GM21528 (cell line): ENCODE data around the gene CCDC8.
"Not testable (repeated sequence)": the region's sequence is repeated elsewhere in the genome, so short reads cannot be mapped to it uniquely, and the experiment has no call there.

Experiments used
- ATAC-seq: cut with Tn5 transposase; IDR thresholded peaks from one replicate; pipeline ENCODE4 v1.9.1; 2021; ENCODE audit warnings: mild to moderate bottlenecking, moderate library complexity; ENCODE audit not compliant: unreplicated experiment, low FRiP score

The CCDC8 gene, protein sequence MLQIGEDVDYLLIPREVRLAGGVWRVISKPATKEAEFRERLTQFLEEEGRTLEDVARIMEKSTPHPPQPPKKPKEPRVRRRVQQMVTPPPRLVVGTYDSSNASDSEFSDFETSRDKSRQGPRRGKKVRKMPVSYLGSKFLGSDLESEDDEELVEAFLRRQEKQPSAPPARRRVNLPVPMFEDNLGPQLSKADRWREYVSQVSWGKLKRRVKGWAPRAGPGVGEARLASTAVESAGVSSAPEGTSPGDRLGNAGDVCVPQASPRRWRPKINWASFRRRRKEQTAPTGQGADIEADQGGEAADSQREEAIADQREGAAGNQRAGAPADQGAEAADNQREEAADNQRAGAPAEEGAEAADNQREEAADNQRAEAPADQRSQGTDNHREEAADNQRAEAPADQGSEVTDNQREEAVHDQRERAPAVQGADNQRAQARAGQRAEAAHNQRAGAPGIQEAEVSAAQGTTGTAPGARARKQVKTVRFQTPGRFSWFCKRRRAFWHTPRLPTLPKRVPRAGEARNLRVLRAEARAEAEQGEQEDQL

DNA sequence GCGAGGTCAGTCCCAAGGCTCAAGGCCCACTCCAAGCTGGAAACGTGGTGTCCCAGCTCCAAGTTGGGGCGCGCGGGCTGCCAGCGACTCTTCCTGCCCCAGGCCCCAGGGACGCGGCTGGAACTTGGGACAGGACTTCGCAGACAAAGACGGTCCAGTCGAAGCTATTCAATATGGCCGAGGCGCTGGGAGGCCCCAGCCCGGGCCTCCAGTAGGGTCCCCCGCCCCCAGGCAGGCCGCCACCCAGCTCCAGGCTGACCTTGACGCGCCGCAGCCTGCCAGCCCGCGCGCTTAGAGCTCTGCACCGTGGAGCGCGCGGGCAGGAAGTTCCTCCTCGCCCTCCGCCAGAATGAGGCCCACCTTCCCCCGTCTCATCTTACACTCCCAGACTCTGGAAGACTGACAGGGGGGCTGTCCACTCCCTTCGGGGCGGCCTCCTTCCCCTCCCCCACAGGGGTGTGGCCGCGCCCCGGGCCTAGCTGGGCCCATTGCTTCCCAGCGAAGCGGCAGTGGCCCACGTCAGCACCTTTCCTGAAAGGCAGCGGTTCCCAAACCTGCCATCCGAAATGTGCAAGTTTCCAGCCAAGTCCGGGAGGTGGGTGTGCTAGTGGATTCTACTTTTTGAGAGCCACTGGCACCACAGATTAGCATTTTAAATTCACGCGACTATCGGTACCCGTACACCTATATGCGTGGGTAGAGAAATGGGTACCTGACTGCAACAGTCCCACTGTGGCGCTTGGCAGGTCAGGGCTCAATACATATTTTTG, at the start of gene CCDC8:
Gene CCDC8 (minus strand): TSS at position 303 of the 770 bp plus-strand sequence. CDS start 754 bp downstream, outside the sequence.
- no peak for ATAC-seq

DNA sequence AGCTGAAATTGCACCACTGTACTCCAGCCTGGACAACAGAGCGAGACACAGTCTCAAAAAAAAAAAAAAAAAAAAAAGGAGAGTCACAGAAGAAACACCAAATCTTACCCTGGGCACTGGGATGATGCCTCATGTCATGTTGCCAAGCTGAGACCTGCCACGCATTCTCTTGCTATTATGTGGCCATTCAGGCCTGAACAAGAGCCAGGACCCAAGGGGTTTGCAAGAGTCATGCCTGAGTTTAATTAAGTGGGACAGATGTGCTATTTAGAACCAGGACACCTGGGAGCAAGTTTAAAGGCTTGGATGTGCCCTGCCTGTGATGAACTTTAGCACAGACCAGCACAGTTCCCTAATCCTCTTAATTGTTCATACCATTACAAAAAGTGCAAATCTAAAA, 48.2 kb upstream of the CCDC8 start:
- ATAC-seq, result no peak

DNA sequence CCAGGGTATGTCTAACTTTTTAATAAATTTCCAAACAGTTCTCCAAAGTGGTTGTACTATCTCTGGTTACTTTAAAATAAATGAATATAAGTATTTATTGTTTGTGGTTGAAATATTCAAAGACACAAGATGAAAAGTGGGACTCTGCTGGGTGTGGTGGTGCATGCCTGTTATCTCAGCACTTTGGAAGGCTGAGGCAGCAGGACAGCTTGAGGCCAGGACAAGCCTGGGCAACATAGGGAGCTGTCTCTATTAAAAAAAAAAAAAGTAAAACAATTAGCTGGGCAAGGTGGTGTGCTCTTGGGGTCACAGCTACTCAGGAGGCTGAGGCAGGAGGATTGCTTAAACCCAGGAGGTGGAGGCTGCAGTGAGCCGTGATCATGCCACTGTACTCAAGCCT, 47.6 kb upstream of the CCDC8 start:
- ATAC-seq, result no peak

DNA sequence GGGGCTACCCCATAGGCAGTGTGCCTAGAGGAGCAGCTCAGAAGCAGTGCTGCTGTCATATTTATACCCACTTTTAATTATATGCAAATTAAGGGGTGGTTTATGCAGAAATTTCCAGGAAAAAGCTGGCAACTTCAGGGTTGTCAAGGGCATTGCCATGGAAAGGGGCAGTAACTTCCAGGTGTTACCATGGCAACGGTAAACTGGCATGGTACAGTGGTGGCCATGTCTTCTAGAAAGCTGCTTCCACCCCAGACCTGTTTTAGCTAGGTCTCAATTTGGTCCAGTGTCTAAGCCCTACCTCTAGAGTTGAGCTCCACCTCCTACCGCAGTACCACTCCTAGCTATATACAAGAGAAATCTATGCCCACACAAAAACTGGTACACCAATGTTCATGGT, 46.7 kb upstream of the CCDC8 start:
- ATAC-seq, result no peak

DNA sequence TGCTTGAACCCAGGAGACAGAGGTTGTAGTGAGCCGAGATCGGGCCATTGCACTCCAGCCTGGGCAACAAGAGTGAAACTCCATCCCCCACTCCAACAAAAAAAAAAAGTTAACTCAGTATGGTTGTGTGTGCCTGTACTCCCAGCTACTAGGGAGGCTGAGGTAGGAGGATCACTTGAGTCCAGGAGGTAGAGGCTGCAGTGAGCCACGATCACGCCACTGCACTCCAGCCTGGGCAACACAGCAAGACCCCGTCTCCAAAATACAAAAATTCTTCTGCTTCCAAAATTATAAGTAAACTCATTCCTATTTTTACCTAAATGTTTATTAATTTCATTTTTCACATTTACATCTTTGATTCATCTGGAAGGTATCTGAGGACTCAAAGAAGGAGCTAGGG, 43.6 kb upstream of the CCDC8 start:
- ATAC-seq, result no peak

DNA sequence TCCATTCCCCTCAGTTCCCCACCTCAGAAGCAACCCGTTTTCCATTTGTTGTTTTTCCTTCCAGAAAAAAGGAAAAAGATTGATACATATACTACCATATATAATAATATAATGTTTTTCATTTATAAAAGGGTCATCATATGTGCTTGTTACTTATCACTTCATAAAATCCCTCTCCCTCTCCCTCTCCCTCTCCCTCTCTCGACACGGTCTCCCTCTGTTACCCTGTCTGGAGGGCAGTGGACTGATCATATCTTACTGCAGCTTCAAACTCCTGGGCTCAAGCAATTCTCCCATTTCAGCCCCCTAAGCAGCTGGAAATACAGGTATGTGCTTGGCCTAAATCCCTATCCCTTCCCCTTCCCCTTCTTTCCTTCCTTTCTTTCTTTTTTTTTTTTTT, 40.9 kb upstream of the CCDC8 start:
- no peak for ATAC-seq

DNA sequence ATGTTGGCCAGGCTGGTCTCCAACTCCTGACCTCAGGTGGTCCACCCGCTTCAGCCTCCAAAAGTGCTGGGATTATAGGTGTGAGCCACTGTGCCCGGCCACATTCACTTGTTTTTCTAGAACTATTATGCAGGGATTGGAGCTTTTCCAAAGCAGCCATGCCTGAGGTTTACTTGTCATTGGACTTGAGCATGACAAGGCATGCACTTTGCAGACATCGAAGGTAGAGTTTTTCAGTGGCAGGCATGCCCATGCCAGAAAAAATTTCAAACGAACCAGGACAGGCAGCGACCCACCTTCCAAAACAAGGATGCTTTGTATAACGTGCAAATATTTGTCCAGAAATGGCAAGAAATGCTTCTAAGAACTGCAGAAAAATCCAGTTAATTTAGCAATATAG, 40.3 kb upstream of the CCDC8 start:
- ATAC-seq, result no peak

DNA sequence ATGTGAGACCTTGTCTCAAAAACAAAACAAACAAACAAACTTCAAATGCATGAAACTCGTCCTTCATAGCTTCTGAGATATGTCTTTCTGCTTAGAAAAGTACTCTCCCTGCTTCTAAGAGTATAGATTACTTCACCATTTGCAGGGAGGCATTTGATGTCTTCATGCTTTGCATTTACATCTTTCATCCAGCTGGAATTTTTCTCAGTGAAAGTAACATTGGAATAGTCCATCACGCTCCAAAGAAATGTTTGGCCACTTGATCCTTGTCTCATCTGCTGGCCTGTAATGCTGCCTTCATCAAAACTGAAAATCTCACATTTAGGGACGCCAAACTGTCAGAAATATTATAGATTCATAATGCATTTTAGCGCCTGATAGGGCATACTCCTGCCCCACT, 38.8 kb upstream of the CCDC8 start:
- no peak for ATAC-seq

DNA sequence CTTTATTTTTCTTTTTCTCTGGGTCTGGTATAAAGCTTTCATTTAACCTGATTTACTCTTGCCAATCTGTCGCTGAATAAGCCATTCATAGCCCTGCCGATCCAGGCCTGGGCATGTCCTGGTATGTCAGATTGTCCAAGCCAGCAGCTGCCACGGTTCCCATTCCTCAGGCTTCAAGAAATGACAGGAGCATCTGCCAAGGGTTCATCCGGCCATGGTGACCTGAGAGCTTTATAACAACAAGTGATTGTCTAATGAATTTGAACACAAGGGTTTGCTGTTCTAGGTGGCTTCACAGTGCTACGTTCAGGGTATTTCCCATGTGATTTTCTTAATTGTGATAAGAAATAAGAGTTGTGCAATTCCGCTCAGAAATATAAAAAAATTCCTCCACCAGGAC, 38.0 kb upstream of the CCDC8 start:
- ATAC-seq, result no peak

DNA sequence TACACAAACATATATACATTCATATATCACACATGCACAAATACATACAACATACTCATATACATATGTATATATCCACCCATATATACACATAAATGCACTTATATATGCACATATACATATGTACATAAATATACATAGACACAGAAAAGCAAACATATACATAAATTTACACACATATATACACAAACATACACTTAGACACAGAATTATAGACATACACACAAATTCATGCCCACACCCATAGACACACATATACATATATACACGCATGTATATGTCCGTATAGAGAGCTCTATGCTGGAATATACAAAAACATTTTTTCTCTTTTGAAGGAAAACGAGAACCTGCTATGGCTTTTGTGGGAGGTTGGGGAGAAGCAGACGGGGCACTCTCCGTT, 37.4 kb upstream of the CCDC8 start:
- no peak for ATAC-seq

DNA sequence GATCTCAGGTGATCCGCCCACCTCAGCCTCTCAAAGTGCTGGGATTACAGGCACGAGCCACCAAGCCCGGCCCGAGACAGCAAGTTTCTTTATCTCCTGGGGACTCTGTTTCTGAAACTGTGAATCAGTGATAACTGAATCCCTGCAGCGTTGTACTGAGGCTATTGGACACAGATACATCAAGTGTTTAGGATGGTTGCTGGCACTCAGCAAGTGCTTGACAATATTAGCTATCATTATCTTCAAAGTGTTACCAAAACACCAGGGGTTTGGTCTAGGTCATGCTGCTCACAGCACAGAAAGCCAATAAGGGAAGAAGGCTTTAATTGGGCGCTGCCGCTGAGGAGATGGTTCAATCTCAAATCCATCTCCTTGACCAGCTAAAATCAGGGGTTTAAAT, 35.9 kb upstream of the CCDC8 start:
- ATAC-seq, result no peak

DNA sequence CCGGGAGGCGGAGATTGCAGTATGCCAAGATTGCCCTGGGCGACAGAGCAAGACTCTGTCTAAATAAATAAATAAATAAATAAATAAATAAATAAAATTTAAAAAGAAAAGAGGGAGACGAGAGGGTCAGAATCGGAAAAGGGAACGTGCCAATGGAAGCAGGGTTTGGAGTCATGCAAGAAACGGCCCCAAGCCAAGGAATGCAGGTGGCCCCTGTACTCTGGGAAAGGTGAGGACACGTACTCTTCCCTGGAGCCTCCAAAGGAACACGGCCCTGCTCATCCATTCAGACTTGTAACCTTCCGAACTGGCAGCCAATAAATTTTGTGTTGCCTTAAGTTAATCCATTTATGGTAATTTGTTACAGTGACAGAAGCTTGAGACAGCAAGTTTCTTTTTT, 35.2 kb upstream of the CCDC8 start:
- no peak for ATAC-seq

DNA sequence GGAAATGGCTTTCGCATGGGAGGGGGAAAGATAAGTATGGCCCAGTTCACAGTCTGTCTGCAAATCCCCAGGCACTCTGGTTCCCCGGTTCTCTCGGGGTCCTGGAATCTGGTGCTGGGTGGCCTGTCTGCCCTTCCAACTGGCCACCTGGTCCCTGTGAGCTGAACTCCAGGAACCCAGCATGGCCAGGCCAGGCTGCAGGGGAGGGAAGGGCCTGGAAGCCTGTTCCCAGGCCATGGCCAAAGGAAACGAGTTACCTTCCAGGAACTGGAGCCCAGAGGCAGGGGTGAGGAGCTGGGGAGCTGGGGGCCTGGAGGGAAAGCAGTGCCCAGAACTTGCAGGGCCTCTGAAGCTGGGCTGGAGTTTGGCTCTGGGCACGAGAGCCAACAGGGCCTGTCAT, 34.5 kb upstream of the CCDC8 start:
- no peak for ATAC-seq

DNA sequence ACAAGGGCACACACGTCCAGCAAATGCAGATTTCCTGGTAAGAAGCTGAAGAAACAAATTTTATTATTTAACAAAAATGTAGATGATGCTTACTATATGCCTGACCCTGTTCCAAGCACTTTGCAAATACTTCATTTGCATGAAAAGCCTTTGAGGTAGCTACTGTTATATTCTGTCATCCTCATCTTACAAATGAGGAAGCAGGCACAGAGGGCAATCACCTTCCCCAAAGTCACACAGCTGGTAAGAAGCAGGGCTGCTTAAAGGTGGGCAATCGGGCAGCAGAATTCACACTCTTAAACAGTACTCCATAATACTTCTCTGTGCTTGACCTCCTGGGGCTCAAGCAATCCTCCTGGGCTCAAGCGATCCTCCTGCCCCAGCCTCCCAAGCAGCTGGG, 33.6 kb upstream of the CCDC8 start:
- no peak for ATAC-seq

DNA sequence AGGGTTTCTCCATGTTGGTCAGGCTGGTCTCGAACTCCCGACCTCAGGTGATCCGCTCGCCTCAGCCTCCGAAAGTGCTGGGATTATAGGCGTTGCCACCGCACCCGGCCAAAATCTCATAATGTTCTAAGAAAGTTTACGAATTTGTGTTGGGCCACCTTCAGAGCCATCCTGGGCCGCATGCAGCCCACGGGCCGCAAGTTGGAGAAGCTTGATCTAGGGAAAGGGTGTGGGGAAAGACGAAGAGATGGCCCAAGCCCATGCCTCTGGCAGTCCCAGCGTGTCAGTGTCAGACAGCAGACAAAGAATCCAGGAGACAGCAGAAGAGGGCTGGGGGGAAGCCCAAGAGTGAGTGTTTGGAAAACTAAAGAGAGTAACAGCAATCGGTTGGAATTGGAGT, 32.7 kb upstream of the CCDC8 start:
- no peak for ATAC-seq

DNA sequence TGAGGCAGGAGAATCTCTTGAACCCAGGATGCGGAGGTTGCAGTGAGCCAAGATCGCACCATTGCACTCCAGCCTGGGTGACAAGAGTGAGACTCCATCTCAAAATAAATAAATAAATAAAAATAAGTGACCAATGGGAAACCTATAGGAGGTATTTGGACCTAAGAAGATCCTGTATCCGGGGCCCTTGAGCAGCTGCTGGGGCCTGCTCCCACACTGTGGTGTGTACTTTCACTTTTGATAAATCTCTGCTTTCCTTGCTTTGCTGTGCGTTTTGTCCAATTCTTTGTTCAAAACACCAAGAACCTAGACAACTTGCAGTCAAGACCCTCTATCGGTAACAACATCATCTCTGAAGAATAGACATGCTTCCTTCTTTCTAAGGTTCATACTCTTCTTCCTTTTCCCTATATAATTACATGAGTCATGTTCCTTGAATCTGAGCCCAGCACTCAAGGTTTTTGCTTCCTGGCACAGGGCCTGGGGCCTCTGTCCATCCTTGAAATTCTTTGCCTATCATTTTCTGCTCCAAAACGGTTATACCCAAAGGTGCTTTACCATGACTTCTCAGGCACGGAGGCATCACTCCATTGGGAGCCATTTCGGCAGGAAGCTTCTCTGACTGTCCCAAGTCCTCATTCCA, 29.6 kb upstream of the CCDC8 start:
- ATAC-seq, result no peak

DNA sequence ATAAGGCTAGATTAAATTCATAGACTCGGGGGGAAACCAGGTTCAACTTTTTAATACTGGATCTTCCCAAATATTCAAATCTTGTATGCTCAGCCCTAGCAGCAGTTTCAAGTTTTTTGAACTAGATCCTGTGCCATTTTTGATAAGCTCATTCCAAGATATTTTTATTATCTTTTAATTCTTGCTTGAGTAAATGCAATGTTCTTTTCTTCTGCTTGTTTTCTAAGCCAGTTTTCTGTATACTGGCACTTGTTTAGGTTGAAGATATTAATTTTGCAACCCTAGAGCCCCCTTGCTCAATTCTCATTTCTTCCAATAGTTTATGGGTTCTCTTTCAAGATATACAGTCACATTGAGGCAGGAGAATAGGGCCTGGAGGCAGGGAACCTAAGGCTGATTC, 28.5 kb upstream of the CCDC8 start:
- ATAC-seq, result no peak

DNA sequence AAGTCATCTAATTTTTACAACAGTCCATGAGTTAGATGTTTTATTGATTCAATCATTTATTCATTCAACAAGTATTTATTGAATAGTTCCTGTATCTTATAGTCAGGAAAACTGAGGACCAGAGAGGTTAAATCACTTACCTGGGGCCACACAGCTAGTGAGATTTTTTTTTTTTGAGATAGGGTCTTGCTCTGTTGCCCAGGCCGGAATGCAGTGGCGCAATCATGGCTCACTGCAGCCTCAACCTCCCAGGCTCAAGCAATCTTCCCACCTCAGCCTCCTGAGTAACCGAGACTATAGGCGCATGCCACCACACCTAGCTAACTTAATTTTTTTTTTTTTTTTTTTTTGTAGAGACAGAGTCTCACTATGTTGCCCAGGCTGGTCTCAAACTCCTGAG, 22.3 kb upstream of the CCDC8 start:
- not testable (repeated sequence) for ATAC-seq

DNA sequence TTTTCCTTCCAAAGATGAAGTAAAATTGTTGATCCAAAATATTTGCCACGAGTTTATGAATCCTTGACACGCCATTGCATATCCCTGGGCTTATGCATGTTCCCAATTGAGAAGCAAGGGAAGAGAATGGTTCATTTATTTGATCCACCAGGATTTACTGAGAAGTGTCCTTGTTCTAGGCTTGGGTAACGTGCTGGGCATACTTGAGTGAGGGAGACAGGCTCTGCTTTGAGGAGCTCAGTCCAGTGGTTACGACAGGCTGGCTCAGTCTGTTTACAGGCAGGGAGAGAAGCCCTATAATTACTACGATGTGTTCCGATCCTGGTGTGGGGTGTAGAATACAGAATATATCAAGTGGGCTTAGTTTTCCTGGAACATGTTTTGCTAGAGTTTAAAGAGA, 21.6 kb upstream of the CCDC8 start:
- no peak for ATAC-seq

DNA sequence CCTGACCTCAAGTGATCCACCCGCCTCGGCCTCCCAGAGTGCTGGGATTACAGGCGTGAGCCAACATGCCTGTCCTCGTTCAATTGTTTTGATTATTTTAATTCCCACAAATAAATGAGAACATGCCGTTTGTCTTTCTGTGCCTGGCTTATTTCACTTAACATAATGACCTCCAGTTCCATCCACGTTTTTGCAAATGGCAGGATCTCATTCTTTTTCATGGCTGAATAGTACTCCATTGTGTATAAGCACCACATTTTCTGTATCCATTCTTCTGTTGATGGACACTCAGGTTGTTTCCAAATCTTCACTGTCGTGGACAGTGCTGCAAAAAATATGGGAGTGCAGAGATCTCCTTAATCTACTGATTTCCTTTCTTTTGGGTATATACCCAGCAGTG, 20.1 kb upstream of the CCDC8 start:
- ATAC-seq, result not testable (repeated sequence)

DNA sequence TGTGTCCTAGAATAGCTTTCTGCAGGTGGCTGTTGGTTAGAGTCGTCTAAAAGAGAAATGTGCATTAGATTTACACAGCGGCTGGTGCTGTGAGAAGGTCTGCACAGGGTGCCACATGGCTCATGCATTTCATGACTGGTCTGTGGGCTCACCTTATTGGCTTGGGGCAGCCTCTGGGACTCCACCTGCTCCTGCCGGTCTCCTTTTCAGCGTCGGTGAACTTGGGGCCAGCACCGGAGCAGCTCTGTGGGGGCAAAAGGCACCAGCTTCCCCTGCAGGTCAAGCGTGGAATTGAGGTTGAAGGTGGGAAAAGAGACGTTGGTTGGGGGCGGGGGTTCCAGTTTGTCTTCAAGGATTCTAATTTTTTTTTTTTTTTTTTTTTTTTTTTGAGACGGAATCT, 18.5 kb upstream of the CCDC8 start:
- no peak for ATAC-seq
